HT-29 (cell line): ENCODE data around the gene RAB5B. TPM values are rescaled to one million over a fixed set of nuclear protein-coding genes. Genes with fewer than 3 reads are reported as not detected.

Experiments
- DNase-seq: peaks from one replicate; pipeline ENCODE4 v3.0.0-alpha.2; 2015; ENCODE audit warnings: low spot score
- total RNA-seq: library from RNA; depleted of rRNA; stranded (reverse); fragments of >200 nt; shearing (Covaris generic); gene quantifications from 2 replicates; pipeline ENCODE4 v1.2.3, GENCODE V29; 2014

RAB5B gene
- total RNA-seq, 1 experiment from 2014 or later = 35.0 TPM

DNA sequence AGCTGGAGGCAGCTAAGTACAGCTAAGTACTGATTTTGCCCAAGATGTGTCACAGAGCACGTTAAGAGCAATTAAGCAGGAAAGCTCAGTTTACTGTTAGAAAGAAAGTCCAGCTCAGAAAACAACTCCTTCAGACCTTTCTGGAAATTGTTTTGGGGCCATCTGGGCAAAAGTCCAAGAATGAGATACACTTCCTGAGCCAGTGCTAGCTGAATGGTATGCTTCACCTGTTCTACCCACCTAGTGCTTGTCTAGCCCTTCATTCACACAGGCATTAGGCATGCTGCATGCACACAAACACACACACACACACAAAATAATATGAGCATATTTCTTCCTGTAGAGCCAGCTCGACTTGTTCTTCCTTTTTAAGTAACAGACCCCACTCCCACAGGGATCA, 40.3 kb downstream of the RAB5B start:
- DNase-seq = peak; percentile 41

DNA sequence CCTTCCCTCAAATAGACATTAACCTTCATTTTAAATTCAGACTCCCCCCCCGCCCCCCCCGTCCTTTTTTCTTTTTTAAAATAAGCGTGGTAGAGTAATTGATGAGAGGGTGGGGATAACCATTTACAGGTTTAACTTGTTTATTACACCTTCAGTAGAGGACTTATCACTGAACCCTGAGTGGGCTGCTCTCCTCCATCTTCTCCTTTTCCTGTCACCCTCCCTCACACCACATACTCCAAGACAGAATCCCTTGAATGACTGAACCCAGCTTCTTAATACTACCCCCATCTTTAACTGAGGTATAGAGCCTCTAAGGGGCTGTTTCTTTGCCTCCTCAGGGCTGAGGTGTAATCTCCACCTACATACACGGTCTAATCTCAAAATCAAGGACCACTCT, 43.3 kb downstream of the RAB5B start:
- no peak for DNase-seq

GRCh38 chr12:56018356-56018755, 44.5 kb downstream of the RAB5B start:
- DNase-seq = no peak

DNA sequence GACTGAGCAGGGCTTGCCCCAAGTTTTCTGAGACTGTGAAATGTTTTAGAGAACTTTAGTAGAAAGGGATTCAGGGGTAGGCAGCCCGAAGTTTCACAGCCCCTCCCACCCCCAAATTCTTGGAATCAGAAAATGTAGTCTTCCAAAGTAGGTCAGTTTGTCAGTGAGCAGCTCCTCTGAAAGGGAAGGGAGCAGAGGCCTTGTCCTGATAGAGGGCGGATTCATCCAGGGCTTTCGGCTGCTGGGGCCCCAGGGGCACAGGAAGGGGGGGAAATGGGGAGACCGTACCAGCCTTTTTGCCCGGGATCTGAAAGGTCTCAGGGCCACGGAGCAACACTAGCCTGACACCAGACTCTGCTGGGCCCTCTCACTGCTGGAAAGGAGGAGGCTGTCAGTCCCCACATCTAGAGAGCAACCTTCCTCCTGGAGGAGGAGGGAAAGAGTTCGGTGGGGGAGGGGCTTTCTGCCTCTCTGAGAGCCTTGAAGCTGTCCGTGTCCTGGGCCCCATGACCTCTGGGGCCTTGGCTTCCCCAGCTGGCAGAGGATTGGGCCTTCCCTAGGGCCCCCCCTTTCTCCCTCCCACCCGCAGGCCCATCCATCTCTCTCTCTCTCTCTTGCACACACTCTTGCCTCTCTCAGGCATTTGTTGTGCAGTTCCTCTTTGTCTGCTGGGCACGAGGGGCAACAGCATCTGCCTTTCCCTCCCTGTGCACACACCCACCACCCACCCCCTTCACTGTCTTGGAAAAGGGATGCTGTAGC, 46.7 kb downstream of the RAB5B start, which contains the start of gene IKZF4:
IKZF4 (plus strand) TSS at position 621 of the 762 bp plus-strand sequence. CDS start 451 bp downstream, outside the sequence.
- DNase-seq = no peak

DNA sequence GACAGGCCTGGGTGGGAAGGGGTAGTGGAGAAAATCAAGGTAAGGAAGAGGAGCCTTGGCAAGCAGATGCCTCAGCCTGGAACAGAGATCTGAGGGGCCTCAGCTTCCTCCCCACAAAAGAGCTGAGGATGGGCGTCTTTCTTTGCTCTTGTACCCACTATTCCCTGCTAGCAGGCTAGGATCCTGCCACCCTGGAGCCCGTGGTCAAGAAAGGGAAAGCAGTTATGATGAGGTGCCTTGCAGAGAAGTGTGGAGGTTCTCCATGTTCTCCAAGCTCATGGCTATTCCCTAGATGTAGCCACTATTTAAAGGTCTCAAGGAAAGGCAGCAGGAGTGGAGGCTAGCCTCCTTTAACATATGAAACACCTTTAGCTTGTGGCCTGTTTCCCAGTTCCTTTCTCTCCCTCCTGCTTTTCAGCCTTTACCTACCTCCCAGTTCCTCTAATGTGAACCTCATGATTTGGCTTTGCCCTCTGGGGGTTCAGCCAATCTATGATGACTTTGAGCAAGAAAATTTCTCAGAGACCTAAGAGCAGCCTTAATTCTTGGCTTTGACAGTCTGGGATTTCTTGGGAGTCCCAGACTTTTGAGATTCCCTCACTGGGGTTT, 48.1 kb downstream of the RAB5B start:
- DNase-seq = no peak

DNA sequence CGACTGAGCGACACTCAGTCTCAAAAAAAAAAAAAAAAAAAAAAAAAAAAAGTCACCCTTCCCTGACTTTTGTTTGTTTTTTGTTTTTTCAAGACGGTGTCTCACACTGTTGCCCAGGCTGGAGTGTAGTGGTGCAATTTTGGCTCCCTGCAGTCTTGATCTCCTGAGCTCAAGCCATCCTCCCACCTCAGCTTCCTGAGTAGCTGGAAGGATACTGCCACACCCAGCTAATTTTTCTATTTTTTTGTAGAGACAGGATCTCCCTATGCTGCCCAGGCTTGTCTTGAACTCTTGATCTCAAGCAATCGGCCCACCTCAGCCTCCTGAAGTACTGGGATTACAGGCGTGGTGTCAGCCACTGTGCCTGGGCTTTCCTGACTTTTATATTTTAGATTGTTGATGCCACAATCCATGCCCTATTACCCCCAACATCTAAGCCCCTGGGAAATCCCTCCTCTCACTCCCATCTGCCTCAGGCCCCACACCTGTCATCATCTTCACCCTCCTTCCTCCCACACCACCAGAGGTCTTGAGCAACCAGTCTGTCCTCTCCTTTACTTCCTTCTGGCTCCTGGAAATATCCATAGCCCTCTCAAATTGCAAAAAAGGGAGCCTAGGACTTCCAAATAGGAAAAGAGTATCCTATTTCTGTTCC, 54.8 kb downstream of the RAB5B start:
- no peak for DNase-seq

DNA sequence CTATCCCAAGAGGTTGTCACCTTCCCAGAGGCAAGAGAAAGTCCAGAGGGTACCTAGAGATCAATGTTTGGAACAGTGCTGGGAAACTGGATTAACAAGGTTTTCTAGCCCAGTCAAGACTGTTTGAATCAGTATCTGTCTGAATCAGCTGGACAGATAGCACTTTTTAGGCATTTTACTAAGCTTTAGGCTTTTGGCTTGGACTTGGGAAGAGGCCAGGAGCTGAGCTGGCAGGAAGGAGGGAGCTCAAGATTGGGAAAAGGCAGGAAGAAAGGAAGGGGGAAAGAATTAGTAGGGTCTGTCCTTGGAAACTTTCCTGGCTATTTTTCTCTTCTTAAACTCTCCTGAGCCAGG, 55.3 kb downstream of the RAB5B start:
- no peak for DNase-seq

DNA sequence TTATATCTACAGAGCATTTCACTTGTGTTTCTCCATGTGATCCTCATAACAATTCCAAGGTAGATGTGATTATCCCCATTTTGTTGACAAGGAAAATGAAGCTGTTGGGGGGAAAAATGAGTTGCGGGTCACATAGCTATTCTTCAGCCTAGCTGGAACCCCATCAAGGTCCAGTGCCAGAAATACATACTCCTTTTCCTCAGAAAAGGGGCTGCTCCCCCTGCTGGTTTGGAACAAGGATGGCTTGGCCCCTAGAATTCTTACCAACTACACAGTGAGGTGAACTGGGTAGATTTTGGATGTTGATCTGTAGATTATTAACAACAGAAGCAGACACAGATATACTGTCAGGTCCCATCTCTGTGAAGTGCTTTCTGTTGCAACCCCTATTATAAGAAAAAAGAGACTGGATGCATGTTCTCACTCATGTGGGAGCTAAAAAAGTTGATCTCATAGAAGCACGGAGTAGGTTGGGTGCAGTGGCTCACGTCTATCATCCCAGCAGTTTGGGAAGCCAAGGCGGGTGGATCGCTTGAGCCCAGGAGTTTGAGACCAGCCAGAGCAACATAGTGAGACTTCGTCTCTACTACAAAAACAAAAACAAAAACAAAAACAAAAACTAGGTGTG, 55.9 kb downstream of the RAB5B start:
- peak; percentile 74 for DNase-seq

DNA sequence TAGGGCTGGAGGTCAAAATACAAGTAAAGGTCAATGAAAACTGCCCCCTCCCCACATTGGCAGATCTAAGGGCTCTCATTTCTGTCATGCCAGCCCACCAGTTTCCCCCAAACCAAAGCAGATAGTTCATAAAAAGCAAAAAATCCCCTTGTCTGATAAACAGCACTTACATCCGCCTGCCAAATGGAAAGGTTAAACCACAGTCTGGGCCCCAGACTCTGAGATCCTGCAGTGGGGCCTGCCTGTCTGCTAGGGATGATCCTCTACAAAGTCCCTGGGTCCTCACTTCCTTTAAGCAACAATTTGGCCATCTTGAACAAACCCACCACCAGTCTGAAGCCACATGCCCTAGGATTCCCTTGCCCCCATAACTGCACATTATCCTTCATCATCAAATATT, 58.1 kb downstream of the RAB5B start:
- no peak for DNase-seq

- no peak for DNase-seq
Measured at GRCh38 chr12:56034586-56035332, 60.9 kb downstream of the RAB5B start.

DNA sequence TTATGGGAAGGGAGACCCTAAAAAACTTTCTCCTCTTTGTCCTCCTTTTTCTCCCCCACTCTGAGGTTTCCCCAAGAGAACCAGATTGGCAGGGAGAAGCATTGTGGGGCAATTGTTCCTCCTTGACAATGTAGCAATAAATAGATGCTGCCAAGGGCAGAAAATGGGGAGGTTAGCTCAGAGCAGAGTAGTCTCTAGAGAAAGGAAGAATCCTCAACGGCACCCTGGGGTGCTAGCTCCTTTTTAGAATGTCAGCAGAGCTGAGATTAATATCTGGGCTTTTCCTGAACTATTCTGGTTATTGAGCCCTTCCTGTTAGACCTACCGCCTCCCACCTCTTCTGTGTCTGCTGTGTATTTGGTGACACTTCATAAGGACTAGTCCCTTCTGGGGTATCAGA, 63.3 kb downstream of the RAB5B start:
- no peak for DNase-seq

- DNase-seq = no peak
Measured at GRCh38 chr12:56038022-56038655, 64.3 kb downstream of the RAB5B start.

DNA sequence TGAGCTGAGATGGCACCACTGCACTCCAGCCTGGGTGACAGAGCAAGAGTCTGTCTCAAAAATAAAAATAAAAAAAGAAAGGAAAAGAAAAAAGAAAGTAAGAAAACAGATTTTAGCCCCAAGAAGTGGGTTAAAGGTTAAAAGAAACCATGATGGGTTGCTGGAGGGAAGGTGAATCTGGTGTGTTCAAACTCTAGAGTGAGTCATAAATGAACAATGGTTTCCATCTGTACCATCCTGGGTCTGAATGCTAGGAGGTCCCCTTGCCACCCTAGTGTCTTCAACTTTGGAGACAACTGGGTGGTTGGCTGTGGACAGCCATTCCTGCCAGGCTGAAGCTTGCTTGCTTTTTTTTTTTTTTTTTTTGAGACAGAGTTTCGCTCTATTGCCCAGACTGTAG, 66.3 kb downstream of the RAB5B start:
- DNase-seq = no peak

- DNase-seq = no peak
Measured at GRCh38 chr12:56040963-56041551, 67.2 kb downstream of the RAB5B start.

- DNase-seq = peak; percentile 99
Measured at GRCh38 chr12:56041552-56042429, 67.9 kb downstream of the RAB5B start, which contains the start of gene RPS26. RPS26 (plus strand) TSS chr12:56041918; CDS start chr12:56042167, 249 bp downstream.

GRCh38 chr12:56042430-56042813, 68.5 kb downstream of the RAB5B start:
- peak; percentile 31 for DNase-seq

- DNase-seq = peak; percentile 2
Measured at GRCh38 chr12:56042843-56043242, 69.0 kb downstream of the RAB5B start.
